BJ (cell line): ENCODE measurements around the gene CDH22. TPM values are rescaled to one million over a fixed set of nuclear protein-coding genes. Genes with fewer than 3 reads are reported as not detected.

Experiments used
- CTCF ChIA-PET: fragments of 350-600 bp; formaldehyde crosslinking; extraction: SDS; loops from one replicate; lab custom pipeline; 2021; ENCODE audit warnings: antibody characterized with exemption, inconsistent platforms; lab: Yijun Ruan, JAX
- POLR2A ChIA-PET: fragments of 300-600 bp; sonication (Branson Sonifier 250); formaldehyde crosslinking; extraction: SDS; loops from one replicate; lab custom pipeline; 2021; ENCODE audit warnings: antibody characterized with exemption; lab: Charles Lee
- DNase-seq: peaks from one replicate; pipeline ENCODE4 v3.0.0-alpha.2; 2011; ENCODE audit warnings: low read depth
- H3K27me3 ChIP-seq: 2 replicates; pipeline ENCODE4 v1.6.0; 2011; ENCODE audit warnings: low read length; ENCODE audit not compliant: control insufficient read depth, insufficient read depth
- H3K36me3 ChIP-seq: 2 replicates; pipeline ENCODE4 v1.5.1; 2011; ENCODE audit warnings: low read length; ENCODE audit not compliant: control insufficient read depth, insufficient read depth
- H3K4me3 ChIP-seq: 2 replicates; pipeline ENCODE4 v1.5.1; 2011; ENCODE audit warnings: low read depth, mild to moderate bottlenecking, control low read depth, low read length
- polyA plus RNA-seq: library from polyadenylated mRNA; depleted of rRNA; stranded (reverse); fragments of >200 nt; gene quantifications from 2 replicates; pipeline ENCODE4 v1.2.3, GENCODE V29; 2011
- TF ChIP-seq, protein P1 (sequence below): IDR thresholded peaks from 2 replicates; pipeline ENCODE4 v1.5.1; 2011; ENCODE audit warnings: low read depth, mild to moderate bottlenecking, control low read depth, inconsistent platforms, low read length, moderate library complexity; ENCODE audit not compliant: insufficient read depth

Gene CDH22
- polyA plus RNA-seq, 1 experiment = not detected

DNA sequence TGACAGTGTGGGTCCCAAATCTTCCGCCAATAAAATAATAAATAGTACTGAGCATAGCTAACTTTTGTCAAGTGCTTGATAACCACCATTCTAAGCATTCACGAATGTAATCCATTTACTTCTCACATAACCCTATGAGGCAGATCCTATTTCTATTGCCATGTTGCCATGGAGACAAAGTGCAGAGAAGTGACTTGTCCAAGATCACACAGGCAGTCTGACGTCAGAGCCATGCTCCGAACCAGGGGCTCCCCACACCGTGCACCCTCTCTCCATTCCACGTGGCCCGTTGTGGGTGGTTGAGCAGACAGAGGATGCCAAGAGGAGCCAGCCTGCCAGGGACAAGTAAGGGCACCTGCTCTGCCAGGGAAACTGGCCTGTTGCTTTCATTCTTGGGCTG lies 38.9 kb downstream of the CDH22 start:
- POLR2A ChIA-PET = no interaction called here
- DNase-seq = no peak
- Histone ChIP-seq H3K27me3 (peaks cover 15% of the 10 kb centered on the region), H3K4me3 (no peak overlapping the region), H3K36me3 (no peaks in the 10 kb centered on the region)
- CTCF ChIA-PET = no interaction called here
- TF ChIP-seq, protein P1, sequence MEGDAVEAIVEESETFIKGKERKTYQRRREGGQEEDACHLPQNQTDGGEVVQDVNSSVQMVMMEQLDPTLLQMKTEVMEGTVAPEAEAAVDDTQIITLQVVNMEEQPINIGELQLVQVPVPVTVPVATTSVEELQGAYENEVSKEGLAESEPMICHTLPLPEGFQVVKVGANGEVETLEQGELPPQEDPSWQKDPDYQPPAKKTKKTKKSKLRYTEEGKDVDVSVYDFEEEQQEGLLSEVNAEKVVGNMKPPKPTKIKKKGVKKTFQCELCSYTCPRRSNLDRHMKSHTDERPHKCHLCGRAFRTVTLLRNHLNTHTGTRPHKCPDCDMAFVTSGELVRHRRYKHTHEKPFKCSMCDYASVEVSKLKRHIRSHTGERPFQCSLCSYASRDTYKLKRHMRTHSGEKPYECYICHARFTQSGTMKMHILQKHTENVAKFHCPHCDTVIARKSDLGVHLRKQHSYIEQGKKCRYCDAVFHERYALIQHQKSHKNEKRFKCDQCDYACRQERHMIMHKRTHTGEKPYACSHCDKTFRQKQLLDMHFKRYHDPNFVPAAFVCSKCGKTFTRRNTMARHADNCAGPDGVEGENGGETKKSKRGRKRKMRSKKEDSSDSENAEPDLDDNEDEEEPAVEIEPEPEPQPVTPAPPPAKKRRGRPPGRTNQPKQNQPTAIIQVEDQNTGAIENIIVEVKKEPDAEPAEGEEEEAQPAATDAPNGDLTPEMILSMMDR = no peak

DNA sequence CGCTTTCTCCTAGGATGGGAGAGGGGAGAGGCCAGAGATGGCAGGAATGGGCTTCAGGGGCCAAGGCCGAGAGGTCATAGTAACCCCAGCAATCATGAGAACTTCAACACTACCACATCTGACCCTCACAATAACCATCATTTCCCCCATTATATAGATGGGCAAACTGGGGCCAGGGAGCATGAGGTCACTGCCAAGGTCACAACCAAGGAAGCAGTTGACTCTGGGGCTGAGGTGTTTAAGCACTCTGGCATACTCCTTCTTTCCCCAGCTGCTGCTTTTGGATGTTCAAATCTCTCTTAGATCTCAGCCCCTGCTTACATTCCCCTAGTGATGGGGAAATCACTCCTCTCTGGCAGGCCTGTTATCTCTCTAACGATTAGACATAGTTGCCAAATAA lies 39.6 kb downstream of the CDH22 start:
- POLR2A ChIA-PET = no interaction called here
- Histone ChIP-seq H3K36me3 (no peaks in the 10 kb centered on the region), H3K4me3 (no peak overlapping the region), H3K27me3 (peaks cover 15% of the 10 kb centered on the region)
- no peak for DNase-seq
- CTCF ChIA-PET = no interaction called here
- TF ChIP-seq, protein P1 = no peak

DNA sequence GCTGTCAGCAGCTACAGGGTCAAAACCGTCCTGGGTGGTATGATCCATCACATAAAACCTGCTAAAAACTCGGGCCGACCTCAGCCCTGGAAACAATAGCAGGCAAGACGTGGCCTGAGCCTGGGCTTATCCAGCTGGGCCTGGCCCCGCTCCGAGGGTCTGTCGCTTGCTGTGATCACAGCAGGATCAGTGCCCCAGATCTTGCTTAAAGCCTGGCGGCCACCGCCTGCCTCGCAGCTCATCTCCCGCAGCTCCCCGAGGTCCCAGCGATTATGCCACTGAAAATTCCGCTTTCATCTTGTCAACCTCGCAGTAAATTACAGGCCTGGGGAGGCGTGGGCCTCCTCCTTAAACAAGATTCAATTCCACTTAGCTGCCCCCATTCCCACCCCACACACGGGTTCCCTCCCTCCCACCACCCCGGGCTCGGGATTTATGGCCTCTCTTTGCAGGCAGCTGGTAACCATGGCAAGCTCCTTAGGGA lies 40.1 kb downstream of the CDH22 start:
- no peak for DNase-seq
- POLR2A ChIA-PET = no interaction called here
- TF ChIP-seq, protein P1 = no peak
- Histone ChIP-seq H3K27me3 (peaks cover 16% of the 10 kb centered on the region), H3K36me3 (no peaks in the 10 kb centered on the region), H3K4me3 (no peak overlapping the region)
- CTCF ChIA-PET = interaction anchor here (0.7 kb wide), 1 partner anchor 11 kb away, joined by 3 read pairs; no protein-coding TSS in a partner anchor

DNA sequence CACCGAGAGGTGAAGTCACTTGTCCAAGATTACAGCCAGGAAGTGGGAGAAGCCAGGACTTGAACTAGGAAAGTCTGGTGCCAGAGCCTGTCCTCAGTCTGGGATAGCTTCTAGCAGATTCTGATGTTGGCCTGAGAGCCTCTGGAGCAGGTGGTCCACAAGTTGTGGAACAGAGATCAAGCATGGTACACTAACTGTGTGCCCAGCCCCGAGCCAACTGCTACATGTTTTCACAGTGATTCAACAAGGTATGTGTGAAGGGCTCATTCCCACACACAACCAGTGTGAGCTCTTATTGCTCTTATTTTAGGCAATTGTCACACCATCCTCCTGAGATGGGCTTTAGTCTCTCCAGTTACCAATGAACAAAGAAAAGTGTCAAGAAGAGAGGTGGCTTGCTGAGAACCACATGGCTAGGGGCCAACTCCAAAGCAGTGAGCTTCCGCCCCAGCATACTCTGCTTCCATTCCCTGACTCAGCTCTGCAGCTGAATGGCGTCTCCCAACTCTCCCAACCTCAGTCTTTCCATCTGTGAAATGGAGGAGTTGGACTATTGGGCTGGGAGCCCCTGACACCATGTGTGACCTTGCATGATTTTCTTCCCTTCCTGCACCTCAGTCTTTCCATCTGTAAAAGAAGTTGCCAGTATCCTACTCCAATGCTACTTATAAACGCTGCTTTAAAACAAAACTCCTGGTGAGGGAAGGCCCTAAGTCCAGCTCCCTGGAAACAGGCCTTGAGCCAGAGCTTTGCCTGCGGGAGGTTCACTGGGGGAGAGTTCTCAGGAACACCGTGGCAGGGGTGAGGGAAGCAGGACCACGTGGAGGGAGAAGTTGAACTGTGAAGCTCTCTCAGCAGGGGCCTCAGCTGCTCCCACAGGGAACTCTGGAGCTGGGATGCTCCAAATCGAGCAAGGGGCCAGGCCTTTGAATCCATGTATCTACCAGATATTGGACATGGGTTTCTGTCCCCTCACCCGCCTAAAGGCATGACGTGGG lies 40.9 kb downstream of the CDH22 start:
- Histone ChIP-seq H3K36me3 (no peaks in the 10 kb centered on the region), H3K4me3 (no peak overlapping the region), H3K27me3 (peaks cover 16% of the 10 kb centered on the region)
- ChIA-PET POLR2A (no interaction called here), CTCF (interaction anchor here (0.7 kb wide), 1 partner anchor 11 kb away, joined by 3 read pairs; no protein-coding TSS in a partner anchor)
- TF ChIP-seq, protein P1 = no peak
- DNase-seq = no peak

DNA sequence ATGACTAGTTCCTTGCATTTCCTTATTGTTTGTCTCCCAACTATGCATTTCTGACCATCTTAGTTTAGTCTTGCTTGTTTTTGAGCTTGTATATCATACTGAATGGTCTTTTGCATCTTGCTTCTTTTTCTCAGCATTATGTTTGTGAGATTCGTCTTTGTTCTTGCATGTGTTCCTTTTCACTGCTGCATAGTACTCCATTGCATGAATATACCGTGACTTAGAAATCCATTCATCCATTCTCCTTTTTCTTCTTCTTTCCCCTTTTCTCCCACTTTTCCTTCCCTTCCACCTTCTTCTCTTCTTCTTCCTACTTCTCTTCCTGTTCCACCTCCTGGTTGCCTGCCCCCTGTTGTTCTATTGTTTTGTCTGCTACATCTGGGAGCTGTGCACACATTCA lies 42.8 kb downstream of the CDH22 start:
- no peak for DNase-seq
- ChIA-PET CTCF (no interaction called here), POLR2A (no interaction called here)
- Histone ChIP-seq H3K4me3 (no peak overlapping the region), H3K27me3 (peaks cover 12% of the 10 kb centered on the region), H3K36me3 (no peaks in the 10 kb centered on the region)
- TF ChIP-seq, protein P1 = no peak
